SH-SY5Y (cell line): ENCODE measurements around the gene TIAL1.

Source experiments
- GATA2 ChIP-seq: IDR thresholded peaks from 2 replicates; pipeline ENCODE4 v1.6.1; 2011; ENCODE audit warnings: mild to moderate bottlenecking, low read depth, low read length
- GATA3 ChIP-seq: IDR thresholded peaks from 2 replicates; pipeline ENCODE4 v1.6.1; 2011; ENCODE audit warnings: low read depth, mild to moderate bottlenecking, low read length, moderate library complexity

GRCh38 chr10:119598397-119598796 is 1.6 kb upstream of the TIAL1 start:
- TF ChIP-seq GATA2 (no peak), GATA3 (no peak)
